RPMI7951 (cell line): Measurements from ENCODE around the gene KLK3. TPM values are rescaled to one million over a fixed set of nuclear protein-coding genes. Genes with fewer than 3 reads are reported as not detected.
A peak's percentile ranks its signal among the peaks of the same experiment; 100 is the strongest.

Experiments
- DNase-seq: peaks from one replicate; pipeline ENCODE4 v3.0.0-alpha.2; 2012; ENCODE audit warnings: low read depth
- total RNA-seq: library from RNA; depleted of rRNA; stranded (reverse); fragments of >200 nt; shearing (Covaris generic); gene quantifications from 2 replicates; pipeline ENCODE4 v1.2.3, GENCODE V29; 2014

KLK3 gene
- total RNA-seq, 1 experiment from 2014 or later, result not detected

DNA sequence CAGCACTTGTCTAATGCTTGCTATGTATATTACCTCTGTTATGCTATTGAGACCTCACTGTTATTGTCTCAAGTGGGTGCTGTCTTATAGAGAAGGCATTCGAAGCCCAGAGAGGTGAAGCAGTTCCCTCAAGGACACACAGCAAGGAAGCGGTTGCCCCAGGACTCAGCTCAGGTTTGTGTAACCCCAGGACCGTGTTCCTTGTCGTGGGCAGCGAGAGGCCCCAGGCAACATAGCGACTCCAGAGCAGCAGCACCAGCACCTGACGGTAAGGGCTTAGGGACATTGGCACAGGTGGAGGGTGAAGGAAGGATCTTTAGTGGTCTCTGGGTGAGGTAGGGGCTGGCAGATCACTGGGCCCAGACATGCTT, 23.7 kb upstream of the KLK3 start:
- DNase-seq, result no peak

DNA sequence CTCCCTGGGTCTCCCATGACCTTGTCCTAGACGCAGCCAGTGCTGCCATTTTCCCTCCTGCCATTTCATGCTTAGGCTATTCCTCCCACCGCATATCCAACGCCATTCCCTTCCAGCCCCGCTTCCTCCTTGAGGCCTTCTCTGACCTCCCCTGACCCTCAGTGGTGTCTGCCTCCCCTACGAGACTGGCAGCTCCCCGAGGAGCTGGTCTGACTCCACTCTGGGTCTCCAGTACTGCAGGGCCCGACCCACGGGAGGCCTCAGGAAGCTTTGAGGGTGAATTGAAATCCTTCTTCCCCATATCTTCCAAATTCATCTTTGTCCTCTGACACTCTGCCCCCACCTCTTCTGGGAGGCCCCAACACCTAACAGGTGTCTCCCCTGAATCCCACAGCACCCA, 22.0 kb upstream of the KLK3 start:
- no peak for DNase-seq

DNA sequence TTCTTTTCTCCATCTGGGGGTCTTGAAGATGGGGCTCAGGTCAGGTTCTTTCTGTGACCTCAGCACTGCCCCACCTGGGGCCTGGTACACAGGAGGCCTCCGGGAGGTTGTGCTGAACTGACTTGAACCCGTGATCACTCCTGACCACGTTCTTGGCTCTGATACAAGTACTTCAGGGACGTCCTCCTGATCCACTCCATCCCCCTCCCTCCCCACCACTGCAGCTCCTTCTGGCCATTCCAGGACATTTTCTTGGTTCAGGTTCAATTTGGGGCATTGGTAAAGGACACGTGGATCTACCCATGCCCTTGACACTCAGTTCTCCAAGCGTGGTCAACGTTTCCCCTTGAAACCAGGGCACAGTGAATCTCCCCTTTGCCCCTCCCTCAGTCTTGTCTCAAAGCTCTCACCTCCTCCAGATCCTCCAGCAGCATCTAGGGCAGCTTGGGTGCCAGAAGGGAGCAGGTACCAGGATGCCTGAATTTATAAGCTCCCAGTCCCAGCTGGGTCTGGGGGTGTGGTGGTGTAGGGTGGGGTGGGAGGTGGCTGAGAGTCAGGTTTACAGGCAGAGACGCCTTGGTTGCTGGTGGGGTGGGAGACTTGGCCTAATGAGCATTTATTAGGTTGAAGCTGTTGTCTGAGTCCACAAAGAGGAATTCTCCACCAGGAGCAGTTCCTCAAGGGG, 21.5 kb upstream of the KLK3 start, which contains the start of gene KLK15:
Gene KLK15, minus strand, starts transcription at position 458 of the 685 bp plus-strand sequence. CDS start 2,082 bp downstream, outside the sequence.
- DNase-seq, result no peak

DNA sequence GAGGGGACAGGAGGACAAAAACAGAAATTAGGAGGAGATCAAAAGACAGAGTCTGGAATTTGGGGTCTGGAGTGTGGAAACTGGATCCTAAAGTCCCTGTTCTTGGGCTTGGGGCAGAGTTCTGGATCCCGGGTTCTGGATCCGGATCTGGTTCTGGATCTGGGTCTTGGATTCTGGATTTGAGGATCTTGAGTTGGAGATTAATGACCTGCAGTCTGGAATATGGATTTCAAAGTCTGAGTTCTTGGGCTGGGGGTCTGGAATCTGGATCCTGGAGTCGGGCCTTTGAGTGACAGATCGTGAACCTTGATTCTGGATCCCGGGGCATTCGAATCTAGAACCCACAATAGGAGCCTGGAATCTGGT, 20.9 kb upstream of the KLK3 start:
- DNase-seq, result no peak

DNA sequence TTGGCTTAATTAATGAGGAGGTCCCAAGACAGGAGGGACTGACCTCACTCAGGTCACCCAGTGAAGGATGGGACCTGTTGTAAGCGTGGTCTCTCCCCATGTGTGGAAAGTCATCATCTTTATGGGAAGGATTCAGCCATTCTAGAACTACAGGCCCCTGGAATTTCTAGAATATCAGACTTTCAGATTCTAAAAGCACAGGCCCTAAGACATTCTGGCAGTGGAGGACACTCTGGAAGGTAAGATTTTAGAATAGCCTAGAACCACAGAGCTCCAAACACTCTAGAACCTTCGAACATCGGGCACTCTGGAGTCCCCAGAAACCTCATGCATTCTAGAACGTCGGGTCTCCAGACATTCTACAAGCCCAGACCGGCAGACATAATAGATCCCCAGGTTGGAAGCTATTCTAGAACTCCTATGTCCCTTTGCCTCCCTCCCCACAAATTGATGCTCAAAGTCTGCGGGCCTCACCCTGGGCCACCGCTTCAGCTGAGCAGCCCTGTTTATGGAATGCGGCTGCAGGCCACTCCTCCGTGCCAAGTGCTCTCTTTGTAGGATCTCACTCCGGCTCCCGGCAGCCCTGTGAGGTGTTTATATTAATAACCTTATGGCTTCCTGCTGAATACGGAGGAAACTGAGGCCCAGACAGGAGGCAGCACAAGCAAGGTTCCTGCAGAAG, 19.5 kb upstream of the KLK3 start:
- peak; percentile 10 for DNase-seq

DNA sequence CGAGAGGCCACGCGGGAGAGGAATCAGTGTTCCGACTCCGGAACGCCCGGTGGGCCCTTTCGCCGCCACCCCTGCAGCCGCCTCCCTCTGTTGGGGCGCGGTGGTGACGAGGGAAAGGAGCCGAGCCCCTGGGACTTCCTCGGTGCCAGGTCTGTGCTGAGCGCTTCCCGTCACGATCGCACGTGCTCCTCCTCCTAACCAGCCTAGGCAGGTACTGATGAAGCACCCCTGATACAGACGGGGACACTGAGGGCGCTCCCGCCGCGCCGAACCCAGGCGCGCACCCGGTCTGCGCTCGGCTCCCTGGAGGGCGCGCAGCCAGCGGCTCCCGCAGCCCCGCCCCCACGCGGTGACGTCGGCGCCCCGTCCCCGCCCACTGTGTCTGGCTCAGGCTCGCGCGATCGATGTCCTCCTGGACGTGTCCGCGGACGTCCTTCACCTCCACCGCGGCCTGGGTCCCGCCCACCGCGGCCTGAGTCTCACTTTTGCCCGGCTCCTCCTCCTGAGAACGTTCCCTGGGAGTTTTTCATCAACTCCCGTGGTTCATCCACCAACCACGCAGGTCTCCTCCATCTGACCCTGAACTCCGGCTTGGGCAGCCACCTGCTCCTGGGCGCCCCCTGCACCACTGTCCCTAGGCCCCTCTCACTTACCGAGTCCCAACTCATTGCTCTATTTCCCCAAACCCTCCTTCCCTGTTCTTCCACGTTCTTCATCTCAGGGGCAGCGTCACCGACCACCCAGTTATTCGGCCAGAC, 18.8 kb upstream of the KLK3 start:
- DNase-seq, result peak; percentile 59

DNA sequence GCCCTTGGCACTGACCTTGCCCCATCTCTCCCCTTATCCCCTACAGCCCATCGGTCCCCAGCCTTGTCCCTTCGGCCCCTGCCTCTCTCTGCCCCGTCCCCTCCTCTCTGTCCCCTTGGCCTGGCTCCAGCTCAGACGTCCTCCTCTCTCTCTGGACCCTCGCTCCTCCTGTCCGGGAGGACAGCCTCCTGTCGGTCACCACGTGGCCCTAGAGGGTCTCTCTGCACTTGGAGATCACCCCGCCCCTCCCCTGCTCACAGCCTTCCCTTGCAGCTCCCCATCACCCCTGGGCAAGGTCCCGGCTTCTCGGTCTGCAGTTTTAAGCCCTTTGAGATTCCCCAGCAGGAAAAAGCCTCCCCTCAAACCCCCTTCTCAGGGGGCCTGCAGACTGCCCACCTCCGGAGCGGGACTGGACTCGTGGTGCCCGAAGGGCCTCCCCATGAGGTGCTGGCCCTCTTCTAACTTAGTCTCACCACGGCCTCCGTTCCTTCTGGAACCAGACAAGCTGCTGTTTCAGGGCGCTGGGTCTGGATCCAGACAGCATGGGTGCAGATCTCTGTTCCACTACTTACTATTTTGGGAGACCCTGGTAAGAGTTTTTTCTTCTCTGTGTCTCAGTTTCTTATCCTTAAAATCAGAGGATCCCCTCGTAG, 18.0 kb upstream of the KLK3 start:
- DNase-seq, result no peak

DNA sequence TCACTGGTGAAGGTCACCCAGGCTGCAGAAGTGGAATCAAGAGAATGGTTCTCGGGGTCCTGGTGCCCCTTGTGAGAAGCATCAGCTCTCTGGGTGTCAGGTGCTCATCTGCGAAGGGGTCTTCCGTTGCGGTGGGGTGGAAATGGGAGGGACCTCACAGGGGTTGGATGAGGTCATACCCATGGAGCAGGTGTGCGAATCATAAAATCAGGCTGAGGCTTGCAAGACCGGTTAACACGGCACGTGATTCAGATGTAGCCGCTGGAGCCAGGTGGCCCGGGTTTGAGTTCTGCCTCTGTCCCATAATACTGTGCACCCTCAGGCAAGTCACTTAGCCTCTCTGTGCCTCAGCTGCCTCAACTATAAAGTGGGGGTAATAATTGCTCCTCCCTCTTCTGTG, 17.4 kb upstream of the KLK3 start:
- no peak for DNase-seq

GRCh38 chr19:50838239-50838638, 16.5 kb upstream of the KLK3 start:
- no peak for DNase-seq

DNA sequence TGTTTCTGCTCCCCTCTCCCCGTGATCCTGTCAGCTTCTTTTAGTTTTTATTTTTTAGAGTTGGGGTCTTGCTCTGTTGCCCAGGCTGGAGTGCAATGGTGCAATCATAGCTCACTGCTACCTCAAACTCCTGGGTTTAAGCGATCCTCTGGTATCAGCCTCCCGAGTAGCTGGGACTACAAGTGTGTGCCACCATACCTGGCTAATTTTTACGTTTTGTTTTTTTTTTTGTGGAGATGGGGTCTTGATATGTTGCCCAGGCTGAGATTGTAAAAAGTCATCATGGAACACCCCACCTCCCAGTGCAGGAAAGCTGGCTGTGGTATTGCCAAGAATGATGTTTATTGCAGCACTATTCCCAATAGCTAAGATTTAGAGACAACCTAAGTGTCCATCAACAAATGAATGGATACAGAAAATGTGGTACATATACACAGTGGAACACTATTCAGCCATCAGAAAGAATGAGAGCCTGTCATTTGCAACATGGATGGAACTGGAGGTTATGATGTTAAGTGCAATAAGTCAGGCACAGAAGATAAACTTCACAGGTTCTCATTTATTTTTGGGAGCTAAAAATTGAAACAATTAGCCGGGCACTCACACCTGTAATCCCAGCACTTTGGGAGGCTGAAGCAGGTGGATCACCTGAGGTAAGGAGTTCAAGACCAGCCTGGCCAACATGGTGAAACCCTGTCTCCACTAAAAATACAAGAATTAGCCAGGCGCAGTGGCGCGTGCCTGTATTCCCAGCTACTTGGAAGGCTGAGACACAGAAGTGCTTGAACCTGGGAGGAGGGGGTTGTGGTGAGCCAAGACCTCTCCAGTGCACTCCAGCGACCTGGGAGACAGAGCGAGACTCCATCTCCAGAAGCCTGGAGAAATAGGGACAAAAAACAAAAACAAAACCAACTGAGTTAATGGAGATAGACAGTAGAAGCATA, 14.7 kb upstream of the KLK3 start:
- no peak for DNase-seq

- DNase-seq, result no peak
Observed at GRCh38 chr19:50842130-50842529, 12.6 kb upstream of the KLK3 start.

DNA sequence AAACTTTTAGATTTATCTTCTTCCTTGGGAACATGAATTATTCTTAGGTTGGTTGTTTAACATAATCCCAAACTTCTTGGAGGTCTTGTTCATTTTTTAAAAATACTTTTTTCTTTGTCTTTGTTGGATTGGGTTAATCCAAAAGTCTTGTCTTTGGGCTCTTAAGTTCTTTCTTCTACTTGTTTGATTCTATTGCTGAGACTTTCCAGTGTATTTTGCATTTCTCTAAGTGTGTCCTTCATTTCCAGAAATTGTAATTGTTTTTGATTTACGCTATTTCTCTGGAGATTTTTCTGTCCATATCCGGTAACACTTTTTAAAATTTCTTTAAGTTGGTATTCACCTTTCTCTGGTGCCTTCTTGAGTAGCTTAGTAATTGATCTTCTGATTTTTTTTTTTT, 11.5 kb upstream of the KLK3 start:
- no peak for DNase-seq

GRCh38 chr19:50843701-50844221, 11.0 kb upstream of the KLK3 start:
- DNase-seq, result no peak

GRCh38 chr19:50844296-50844935, 10.3 kb upstream of the KLK3 start:
- no peak for DNase-seq

- no peak for DNase-seq
Observed at GRCh38 chr19:50850738-50851137, 4.0 kb upstream of the KLK3 start.

- DNase-seq, result no peak
Observed at GRCh38 chr19:50851620-50852019, 3.1 kb upstream of the KLK3 start.

DNA sequence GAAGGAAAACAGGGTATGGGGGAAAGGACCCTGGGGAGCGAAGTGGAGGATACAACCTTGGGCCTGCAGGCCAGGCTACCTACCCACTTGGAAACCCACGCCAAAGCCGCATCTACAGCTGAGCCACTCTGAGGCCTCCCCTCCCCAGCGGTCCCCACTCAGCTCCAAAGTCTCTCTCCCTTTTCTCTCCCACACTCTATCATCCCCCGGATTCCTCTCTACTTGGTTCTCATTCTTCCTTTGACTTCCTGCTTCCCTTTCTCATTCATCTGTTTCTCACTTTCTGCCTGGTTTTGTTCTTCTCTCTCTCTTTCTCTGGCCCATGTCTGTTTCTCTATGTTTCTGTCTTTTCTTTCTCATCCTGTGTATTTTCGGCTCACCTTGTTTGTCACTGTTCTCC, 2.7 kb downstream of the KLK3 start:
- no peak for DNase-seq

GRCh38 chr19:50858886-50859285, 4.2 kb downstream of the KLK3 start:
- no peak for DNase-seq

DNA sequence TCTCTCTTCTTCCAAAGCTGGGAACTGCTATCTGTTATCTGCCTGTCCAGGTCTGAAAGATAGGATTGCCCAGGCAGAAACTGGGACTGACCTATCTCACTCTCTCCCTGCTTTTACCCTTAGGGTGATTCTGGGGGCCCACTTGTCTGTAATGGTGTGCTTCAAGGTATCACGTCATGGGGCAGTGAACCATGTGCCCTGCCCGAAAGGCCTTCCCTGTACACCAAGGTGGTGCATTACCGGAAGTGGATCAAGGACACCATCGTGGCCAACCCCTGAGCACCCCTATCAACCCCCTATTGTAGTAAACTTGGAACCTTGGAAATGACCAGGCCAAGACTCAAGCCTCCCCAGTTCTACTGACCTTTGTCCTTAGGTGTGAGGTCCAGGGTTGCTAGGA, 5.1 kb downstream of the KLK3 start:
- no peak for DNase-seq

DNA sequence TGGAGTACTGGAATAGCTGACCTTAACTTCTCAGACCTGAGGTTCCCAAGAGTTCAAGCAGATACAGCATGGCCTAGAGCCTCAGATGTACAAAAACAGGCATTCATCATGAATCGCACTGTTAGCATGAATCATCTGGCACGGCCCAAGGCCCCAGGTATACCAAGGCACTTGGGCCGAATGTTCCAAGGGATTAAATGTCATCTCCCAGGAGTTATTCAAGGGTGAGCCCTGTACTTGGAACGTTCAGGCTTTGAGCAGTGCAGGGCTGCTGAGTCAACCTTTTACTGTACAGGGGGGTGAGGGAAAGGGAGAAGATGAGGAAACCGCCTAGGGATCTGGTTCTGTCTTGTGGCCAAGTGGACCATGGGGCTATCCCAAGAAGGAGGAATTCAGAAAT, 6.3 kb downstream of the KLK3 start:
- no peak for DNase-seq
